PC-9 (cell line): ENCODE data around the gene CAMTA1. TPM values are rescaled to one million over a fixed set of nuclear protein-coding genes. Genes with fewer than 3 reads are reported as not detected.

Experiments
- BruUV-seq: library from RNA; stranded (reverse); fragments of 400-500 nt; replicated peaks from 2 replicates; lab custom pipeline; 2021; lab: Mats Ljungman, UMichigan
- CTCF ChIA-PET: fragments of 300-600 bp; sonication (Branson Sonifier 250); formaldehyde crosslinking; loops from one replicate; lab custom pipeline; 2022; ENCODE audit warnings: antibody characterized with exemption; lab: Charles Lee
- POLR2A ChIA-PET: fragments of 300-600 bp; sonication (Branson Sonifier 250); formaldehyde crosslinking; loops from one replicate; lab custom pipeline; 2022; ENCODE audit warnings: antibody characterized with exemption; ENCODE audit not compliant: unreplicated experiment; lab: Charles Lee
- DNase-seq, 2 experiments: peaks; one replicate each; pipeline versions ENCODE4 v3.0.0 to v3.0.0-alpha.2; 2015 to 2022; ENCODE audit warnings: mixed read lengths in 1 of 2
- H2AFZ ChIP-seq: fragments of 200-600 bp; sonication (generic); 2 replicates; pipeline ENCODE4 v1.8.1; 2017; ENCODE audit warnings: antibody characterized with exemption
- H3F3A ChIP-seq: fragments of 200-600 bp; sonication (generic); 2 replicates; pipeline ENCODE4 v1.8.1; 2017; ENCODE audit warnings: antibody characterized with exemption, mild to moderate bottlenecking, low read depth; ENCODE audit not compliant: insufficient read depth
- H3K27ac ChIP-seq: fragments of 200-600 bp; sonication (generic); 2 replicates; pipeline ENCODE4 v1.6.1; 2016; ENCODE audit warnings: mixed run types
- H3K27me3 ChIP-seq: fragments of 200-600 bp; sonication (generic); 2 replicates; pipeline ENCODE4 v1.6.1; 2016; ENCODE audit warnings: low read depth, mixed run types; ENCODE audit not compliant: insufficient read depth
- H3K36me3 ChIP-seq: fragments of 200-600 bp; sonication (generic); 2 replicates; pipeline ENCODE4 v1.6.1; 2016; ENCODE audit warnings: low read depth, mixed run types
- H3K4me1 ChIP-seq: fragments of 200-600 bp; sonication (generic); replicated peaks from 2 replicates; pipeline ENCODE4 v1.6.1; 2016; ENCODE audit warnings: mixed run types; ENCODE audit not compliant: insufficient read depth
- H3K4me2 ChIP-seq: fragments of 200-600 bp; sonication (generic); 2 replicates; pipeline ENCODE4 v1.6.1; 2017; ENCODE audit warnings: mixed run types
- H3K4me3 ChIP-seq: fragments of 200-600 bp; sonication (generic); 2 replicates; pipeline ENCODE4 v1.6.1; 2016; ENCODE audit warnings: mixed run types
- H3K79me2 ChIP-seq: fragments of 200-600 bp; sonication (generic); 2 replicates; pipeline ENCODE4 v1.6.1; 2017; ENCODE audit warnings: low read depth, mixed run types
- H3K9me2 ChIP-seq: fragments of 200-600 bp; sonication (generic); 2 replicates; pipeline ENCODE4 v1.8.1; 2017; ENCODE audit warnings: mild to moderate bottlenecking; ENCODE audit not compliant: insufficient read depth
- H3K9me3 ChIP-seq: fragments of 200-600 bp; sonication (generic); 2 replicates; pipeline ENCODE4 v1.8.1; 2016; ENCODE audit warnings: low read depth; ENCODE audit not compliant: insufficient read depth
- H4K20me1 ChIP-seq: fragments of 200-600 bp; sonication (generic); 2 replicates; pipeline ENCODE4 v1.8.1; 2017; ENCODE audit not compliant: insufficient read depth
- CTCF ChIP-seq: fragments of 200-600 bp; sonication (generic); conservative IDR thresholded peaks from 2 replicates; pipeline ENCODE4 v1.6.1; 2017; ENCODE audit warnings: mixed run types, antibody characterized with exemption, mild to moderate bottlenecking, moderate library complexity
- EZH2 ChIP-seq: fragments of 200-600 bp; sonication (generic); IDR thresholded peaks from 2 replicates; pipeline ENCODE4 v1.8.0; 2017; ENCODE audit warnings: antibody characterized with exemption, low read depth
- intact Hi-C: fragments of 100-400 bp; cut with micrococcal nuclease; formaldehyde crosslinking; loops from one replicate; pipeline ENCODE4 v1.10.0; 2022; ENCODE audit not compliant: unreplicated experiment
- total RNA-seq: library from RNA; stranded (reverse); gene quantifications from 2 replicates; pipeline ENCODE4 v1.2.3, GENCODE V29; 2021

Gene CAMTA1
- total RNA-seq, 1 experiment from 2014 or later: 72.3 TPM

GRCh38 chr1:7429290-7429689 lies 644.0 kb downstream of the CAMTA1 start:
- H3K79me2 ChIP-seq: no peaks in the 10 kb centered on the region
- H3K9me3 ChIP-seq: no peaks in the 10 kb centered on the region
- ChIA-PET CTCF (no interaction called here), POLR2A (no interaction called here)
- TF ChIP-seq CTCF (no peak), EZH2 (no peak)
- H3K4me3 ChIP-seq: no peak overlapping the region
- no TSS peak for BruUV-seq
- no peaks in the 10 kb centered on the region for H3F3A ChIP-seq
- no peak overlapping the region for H3K4me2 ChIP-seq
- intact Hi-C loops: no loop called here
- H2AFZ ChIP-seq: no peak overlapping the region
- H3K27me3 ChIP-seq: peaks cover 37% of the 10 kb centered on the region
- no peaks in the 10 kb centered on the region for H3K9me2 ChIP-seq
- H3K27ac ChIP-seq: no peak overlapping the region
- no peak for DNase-seq
- H4K20me1 ChIP-seq: no peaks in the 10 kb centered on the region
- H3K4me1 ChIP-seq: no peaks in the 10 kb centered on the region
- no peaks in the 10 kb centered on the region for H3K36me3 ChIP-seq

- Histone ChIP-seq H3K9me3 (no peaks in the 10 kb centered on the region), H2AFZ (no peak overlapping the region), H3K36me3 (no peaks in the 10 kb centered on the region), H3K79me2 (no peaks in the 10 kb centered on the region), H4K20me1 (no peaks in the 10 kb centered on the region), H3K27me3 (peaks cover 38% of the 10 kb centered on the region), H3K4me1 (no peaks in the 10 kb centered on the region), H3F3A (no peaks in the 10 kb centered on the region), H3K9me2 (no peaks in the 10 kb centered on the region), H3K27ac (no peak overlapping the region), H3K4me2 (no peak overlapping the region), H3K4me3 (no peak overlapping the region)
- ChIA-PET POLR2A (no interaction called here), CTCF (no interaction called here)
- intact Hi-C loops: no loop called here
- no peak for DNase-seq
- no TSS peak for BruUV-seq
- no peak for TF ChIP-seq EZH2
- TF ChIP-seq CTCF: no peak
These were observed 644.9 kb downstream of the CAMTA1 start for GRCh38 chr1:7430047-7430608.

- Histone ChIP-seq H3K9me3 (no peaks in the 10 kb centered on the region), H3K36me3 (no peaks in the 10 kb centered on the region), H4K20me1 (no peaks in the 10 kb centered on the region), H2AFZ (no peak overlapping the region), H3K79me2 (no peaks in the 10 kb centered on the region), H3K4me3 (no peak overlapping the region), H3K4me1 (no peaks in the 10 kb centered on the region), H3K27me3 (peaks cover 41% of the 10 kb centered on the region), H3K27ac (no peak overlapping the region), H3F3A (no peaks in the 10 kb centered on the region), H3K4me2 (no peak overlapping the region), H3K9me2 (no peaks in the 10 kb centered on the region)
- TF ChIP-seq CTCF: no peak
- no peak for TF ChIP-seq EZH2
- BruUV-seq: no TSS peak
- ChIA-PET POLR2A (no interaction called here), CTCF (no interaction called here)
- intact Hi-C loops: no loop called here
- DNase-seq: no peak
These were observed 645.4 kb downstream of the CAMTA1 start for GRCh38 chr1:7430691-7431090.
